DOHH2 (cell line): Measurements from ENCODE around the gene EGLN1.

ENCODE experiments used
- CTCF ChIP-seq: fragments of 200-600 bp; sonication (generic); IDR thresholded peaks from one replicate; pipeline ENCODE4 v1.5.1; 2014; ENCODE audit warnings: antibody characterized with exemption, mild to moderate bottlenecking, low read depth, low read length; ENCODE audit not compliant: poor library complexity, severe bottlenecking
- EZH2phosphoT487 ChIP-seq: fragments of 200-600 bp; sonication (generic); IDR thresholded peaks from 2 replicates; pipeline ENCODE4 v1.6.1; 2017; ENCODE audit warnings: borderline replicate concordance, mild to moderate bottlenecking, antibody characterized with exemption, low read length, moderate library complexity, mixed read lengths

- no peak for TF ChIP-seq CTCF
- TF ChIP-seq EZH2phosphoT487 = no peak
Measured at GRCh38 chr1:231463541-231463940, 41.5 kb upstream of the EGLN1 start.
